ENCODE measurements around the gene MIPEP.

MIPEP gene

DNA sequence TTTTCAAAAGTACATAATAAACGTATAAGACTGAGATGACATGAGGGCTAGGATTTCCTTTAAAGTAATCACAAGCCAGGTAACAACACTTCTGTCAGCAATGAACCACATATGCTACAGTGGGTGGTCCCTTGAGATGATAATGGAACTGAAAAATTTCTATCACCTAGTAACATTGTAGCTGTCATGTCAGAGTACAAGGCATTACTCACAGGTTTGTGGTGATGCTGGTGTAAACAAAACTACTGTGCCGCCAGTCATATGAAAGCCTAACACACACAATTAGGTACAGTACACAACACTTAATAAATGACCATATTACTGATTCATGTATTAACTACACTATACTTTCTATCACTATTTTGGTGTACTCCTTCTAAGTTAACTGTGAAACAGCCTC, 36.8 kb downstream of the MIPEP start:
- DNase-seq (ENCODE audit: low spot score) = no peak

GRCh38 chr13:23851106-23851505, 38.1 kb downstream of the MIPEP start:
- no peak for DNase-seq (ENCODE audit: low spot score)

GRCh38 chr13:23850134-23850533, 39.1 kb downstream of the MIPEP start:
- no peak for DNase-seq (ENCODE audit: low spot score)

- no peak for DNase-seq (ENCODE audit: low spot score)
These were observed 39.5 kb downstream of the MIPEP start for GRCh38 chr13:23849670-23850069.

DNA sequence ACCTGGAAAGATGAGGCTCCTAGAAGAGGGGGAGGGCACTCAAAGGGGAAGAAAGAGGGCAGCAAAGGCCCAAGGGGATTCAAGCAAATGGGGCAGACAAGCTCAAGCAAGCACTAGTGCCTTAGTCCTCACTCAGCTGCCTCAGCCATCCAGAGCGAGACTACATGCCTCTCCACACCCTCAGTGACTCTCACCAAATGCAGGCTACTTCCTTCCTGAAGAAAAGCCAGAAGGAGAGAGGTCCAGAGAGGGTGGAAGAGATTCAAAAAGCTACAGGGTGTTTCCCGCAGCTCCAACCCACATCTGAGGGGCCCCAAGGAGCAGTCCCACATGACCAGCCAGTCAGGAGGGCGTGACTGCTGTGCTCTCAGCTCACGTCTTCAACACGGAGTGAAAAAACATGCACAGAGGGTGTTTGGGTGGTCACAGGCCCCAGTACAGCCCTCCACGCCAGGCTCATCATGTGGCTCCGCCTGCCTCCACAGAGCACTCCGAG, 40.5 kb downstream of the MIPEP start:
- no peak for DNase-seq (ENCODE audit: low spot score)

GRCh38 chr13:23848019-23848418, 41.2 kb downstream of the MIPEP start:
- no peak for DNase-seq (ENCODE audit: low spot score)

DNA sequence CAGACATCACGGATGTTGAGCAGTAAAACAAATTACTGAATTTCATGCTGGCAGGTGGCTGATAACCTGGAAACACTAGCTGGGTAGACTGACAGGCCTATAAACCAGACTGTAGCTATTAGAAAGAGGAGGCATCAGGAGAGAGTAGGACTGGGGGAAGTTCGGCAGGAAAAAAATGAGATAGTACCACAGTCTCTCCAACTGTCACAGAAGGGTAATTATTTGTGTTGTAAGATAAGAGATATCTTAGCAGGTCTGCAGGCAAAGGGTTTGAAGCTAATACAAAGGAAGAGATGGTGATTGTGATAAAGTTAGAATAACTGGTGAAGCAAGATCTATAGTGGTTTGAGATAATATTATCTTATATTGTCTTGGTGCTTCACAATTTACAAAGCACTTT, 41.7 kb downstream of the MIPEP start:
- DNase-seq (ENCODE audit: low spot score) = no peak

DNA sequence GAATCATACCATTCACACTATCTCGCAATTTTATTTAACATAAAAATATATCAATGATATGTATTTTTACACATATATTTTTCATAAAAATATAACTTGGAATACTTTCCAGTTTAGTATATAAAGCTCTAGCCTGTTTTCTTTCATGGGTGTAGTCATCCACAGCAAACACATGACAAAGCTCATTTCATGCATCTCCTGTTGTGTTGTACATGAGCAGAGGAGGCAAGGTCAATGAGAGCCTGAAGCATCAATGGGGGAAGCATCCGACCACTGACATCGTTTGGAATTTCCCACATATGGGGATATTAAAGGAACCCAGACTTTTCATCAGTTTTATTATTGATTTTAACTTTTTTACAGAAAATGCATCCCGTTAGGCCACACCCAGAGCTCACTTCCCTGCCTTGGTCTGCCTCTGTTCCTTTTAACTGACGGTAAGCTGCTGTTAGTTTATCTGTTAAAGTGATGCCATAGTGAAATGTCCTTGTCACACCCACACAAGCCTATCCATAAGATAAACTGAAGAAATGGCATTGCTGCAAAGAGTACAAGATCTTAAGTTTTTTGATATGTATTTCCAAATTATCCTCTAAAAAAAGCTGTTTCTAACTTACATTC, 44.0 kb downstream of the MIPEP start:
- no peak for DNase-seq (ENCODE audit: low spot score)

- DNase-seq (ENCODE audit: low spot score) = no peak
These were observed 45.1 kb downstream of the MIPEP start for GRCh38 chr13:23844132-23844531.

DNA sequence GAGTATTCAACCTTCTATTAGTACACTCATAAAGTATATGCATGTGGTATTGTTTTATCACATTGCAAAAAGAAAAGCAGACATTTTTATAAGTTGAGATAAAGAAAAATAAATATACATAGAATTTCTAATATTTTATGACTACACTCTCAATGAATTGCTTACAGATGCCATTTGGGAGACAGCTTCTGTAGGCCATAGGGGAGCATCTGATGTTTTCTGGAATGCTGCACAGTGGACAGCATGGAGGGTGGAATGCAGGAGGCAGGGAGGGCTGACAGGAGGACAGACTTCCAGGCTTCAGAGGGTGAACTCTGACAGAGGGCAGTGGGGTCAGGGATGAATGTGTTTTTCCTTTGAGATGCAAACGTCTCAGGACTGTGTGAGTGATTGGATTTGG, 45.8 kb downstream of the MIPEP start:
- no peak for DNase-seq (ENCODE audit: low spot score)

GRCh38 chr13:23842406-23842805, 46.8 kb downstream of the MIPEP start:
- no peak for DNase-seq (ENCODE audit: low spot score)

DNA sequence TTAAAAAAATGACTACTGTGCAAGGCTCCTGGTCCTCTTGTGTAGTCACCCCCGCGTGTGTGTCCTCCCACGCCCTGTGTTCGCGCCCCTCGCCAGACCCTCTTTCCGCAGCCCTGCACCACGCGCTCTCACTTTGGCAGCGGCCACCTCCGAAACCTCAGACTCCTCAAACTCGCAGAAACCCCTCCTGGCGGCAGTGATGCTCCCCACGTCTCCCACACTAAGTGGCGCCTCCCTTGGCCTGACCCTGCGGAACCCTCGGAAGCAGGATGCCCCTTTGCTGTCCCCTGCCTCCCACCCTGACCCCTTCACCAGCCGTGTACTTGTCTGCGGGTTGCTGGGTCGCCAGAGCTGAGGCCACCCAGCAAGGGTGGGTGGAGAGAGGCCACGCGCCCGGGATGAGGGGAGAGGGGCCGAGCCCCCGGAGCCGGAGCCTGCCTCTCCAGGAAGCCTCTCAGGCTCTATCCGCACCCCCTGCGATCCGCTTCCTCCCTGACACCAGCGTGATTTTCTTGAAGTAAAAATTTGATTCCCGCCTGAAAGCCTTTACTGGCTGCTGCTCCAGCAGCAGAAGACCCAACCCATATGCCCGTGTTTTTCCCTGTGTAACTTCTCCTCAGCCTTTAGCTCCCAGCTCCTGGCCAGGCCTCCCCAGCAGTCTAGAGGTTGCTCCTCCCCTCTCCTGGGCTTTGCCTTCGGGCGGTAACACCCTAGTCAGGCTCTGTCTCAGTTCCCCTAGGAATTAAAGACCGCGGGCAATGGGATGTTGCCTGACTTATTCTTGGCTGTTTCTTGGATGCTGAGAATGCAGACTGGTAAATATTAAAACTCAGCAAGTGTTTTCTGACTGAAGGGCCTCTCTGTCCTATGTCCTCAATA, 55.2 kb downstream of the MIPEP start:
- no peak for DNase-seq (ENCODE audit: low spot score)

DNA sequence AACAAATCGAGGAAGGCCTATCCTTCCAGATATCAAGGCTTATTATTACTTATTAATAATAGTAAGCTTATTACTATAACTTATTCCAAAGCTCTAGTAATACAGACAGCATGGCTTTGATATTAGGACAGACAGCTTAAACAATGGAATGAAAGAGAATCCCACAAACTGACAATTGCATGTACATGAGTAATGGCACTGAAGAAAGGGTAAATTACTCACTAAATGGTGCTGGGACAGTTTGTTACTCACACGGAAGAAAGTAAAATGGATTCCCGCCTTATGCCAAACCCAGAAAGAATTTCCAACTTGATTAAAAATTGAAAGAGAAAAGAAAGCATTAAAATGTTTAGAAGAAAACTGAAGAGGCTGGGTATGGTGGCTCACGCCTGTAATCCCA, 60.3 kb downstream of the MIPEP start:
- no peak for DNase-seq (ENCODE audit: low spot score)

GRCh38 chr13:23828086-23828485, 61.1 kb downstream of the MIPEP start:
- DNase-seq (ENCODE audit: low spot score) = no peak

DNA sequence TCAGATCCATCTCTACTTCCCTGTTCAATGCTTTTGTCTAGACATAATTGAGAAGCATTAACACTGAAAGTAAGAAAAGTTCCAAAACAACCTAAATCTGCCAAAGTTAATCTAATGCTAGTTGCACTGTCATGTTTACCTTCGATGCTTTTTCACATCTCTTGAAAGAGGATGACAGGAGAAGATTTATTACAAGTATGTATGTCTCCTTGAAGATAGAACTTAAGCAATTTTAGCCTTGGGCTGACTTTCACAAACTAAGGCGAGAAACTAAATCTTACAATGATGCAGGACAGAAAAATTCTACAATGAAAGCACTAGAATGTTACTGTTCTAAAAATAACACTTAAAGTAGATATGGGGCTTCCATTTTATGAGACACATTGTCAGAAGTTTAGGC, 64.0 kb downstream of the MIPEP start:
- no peak for DNase-seq (ENCODE audit: low spot score)

DNA sequence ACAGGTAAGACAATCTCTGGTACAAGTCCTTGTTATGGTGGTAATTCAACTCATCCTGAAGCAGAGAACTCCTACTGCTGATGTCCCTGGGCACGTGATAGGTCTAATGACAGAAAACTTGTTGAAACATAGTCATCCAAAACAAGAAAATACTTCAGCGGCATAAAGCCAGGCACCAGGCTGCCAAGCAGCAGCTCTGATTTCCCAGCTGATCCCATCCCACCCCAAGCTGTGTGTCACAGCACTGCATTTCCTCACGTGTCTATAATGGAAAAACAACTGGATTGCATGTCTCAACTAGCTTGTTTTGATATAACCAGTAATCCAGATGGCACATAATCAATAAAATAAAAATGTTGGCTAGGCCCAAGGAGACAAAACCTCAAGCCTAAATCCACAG, 64.8 kb downstream of the MIPEP start:
- DNase-seq (ENCODE audit: low spot score) = no peak

- DNase-seq (ENCODE audit: low spot score) = no peak
These were observed 66.9 kb downstream of the MIPEP start for GRCh38 chr13:23822252-23822824.

- no peak for DNase-seq (ENCODE audit: low spot score)
These were observed 68.7 kb downstream of the MIPEP start for GRCh38 chr13:23820530-23820929.

GRCh38 chr13:23817830-23818229, 71.4 kb downstream of the MIPEP start:
- DNase-seq (ENCODE audit: low spot score) = no peak

GRCh38 chr13:23817136-23817535, 72.1 kb downstream of the MIPEP start:
- no peak for DNase-seq (ENCODE audit: low spot score)

DNA sequence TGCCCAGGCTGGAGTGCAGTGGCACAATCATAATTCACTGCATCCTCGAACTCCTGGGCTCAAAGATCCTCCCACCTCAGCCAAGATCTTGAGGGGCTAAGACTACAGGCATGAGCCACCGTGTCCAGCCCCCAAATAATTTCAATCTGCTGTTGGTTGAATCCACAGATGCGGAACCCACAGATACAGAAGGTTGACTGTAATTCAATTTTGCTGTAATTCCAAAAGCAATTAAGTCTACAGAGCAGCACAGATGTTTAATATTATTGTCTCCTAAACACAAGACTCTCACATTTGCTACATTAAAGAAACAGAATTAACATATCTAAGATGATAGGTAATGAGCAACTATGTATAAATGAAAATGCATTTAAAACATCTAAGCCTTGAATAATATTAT, 75.6 kb downstream of the MIPEP start:
- no peak for DNase-seq (ENCODE audit: low spot score)

DNA sequence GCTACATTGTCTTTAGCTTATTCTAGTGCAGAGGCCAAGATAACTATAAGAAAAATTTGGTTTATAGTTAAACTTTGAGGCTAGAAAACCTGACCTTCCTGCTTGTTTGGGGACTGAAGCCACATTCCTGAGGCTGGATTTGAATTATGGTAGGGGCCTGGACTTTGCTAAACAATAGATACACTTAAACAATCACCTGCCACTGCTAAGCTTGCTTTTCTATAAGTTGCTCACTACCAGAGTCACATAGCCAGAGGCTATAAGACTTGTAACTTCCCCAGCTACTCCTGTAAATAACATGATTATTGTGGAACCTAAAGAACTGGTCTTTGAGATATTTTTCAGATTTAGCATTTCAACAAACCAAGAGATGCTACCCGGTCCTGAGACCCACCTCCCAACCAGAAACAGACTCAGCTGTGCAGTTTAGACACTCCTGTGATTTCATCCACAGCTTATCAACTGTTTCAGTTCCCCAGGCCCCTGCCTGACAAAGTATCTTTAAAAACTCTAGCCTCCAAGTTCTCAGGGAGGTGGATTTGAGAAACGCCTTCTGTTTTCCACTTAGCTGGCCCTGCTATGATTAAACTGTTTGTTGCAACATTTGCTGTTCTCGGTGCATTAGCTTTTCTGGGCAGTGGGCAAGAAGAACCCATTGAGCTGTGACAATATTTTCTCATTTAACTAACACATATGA, 77.7 kb downstream of the MIPEP start:
- DNase-seq (ENCODE audit: low spot score) = no peak
